ENCODE results near the gene ADPRS.

Gene ADPRS

GRCh38 chr1:36087233-36088123 lies 1.2 kb upstream of the ADPRS start:
- no peak for DNase-seq (ENCODE audit: low read depth)

- no peak for DNase-seq (ENCODE audit: low read depth)
These were observed 471 bp upstream of the ADPRS start for GRCh38 chr1:36088265-36088576.

GRCh38 chr1:36089393-36090121 lies 865 bp downstream of the ADPRS start:
- DNase-seq (ENCODE audit: low read depth), result no peak

GRCh38 chr1:36091141-36091540 lies 2.4 kb downstream of the ADPRS start:
- no peak for DNase-seq (ENCODE audit: low read depth)

- DNase-seq (ENCODE audit: low read depth), result no peak
These were observed 3.0 kb downstream of the ADPRS start for GRCh38 chr1:36091698-36092097.

DNA sequence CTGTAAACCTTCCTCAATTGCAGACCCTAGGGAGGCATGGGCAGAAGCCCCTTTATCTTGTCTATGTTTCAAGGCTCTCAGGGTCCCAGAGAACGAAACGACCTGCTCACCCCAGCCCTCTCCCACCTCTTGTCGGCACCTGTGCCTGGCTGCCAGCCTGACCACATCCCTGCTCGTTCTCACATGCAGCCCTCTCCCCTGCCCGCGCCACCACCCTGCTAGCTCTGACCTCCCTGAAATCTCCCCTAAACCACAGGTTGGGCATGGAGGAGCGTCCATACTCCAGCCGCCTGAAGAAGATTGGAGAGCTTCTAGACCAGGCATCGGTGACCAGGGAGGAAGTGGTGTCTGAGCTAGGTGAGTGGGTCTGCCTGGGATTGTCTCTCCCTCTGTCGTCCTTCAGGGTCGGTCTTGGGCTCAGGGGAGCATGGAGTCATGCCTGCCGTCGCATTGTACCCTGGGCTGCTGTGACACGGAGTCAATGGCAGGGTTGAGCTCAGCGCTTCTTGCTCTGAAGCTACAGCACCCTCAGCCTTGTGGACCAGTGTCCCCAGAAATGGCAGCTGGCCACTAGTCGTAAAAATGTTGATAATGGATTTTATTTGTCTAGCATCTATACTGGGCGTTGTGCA lies 3.6 kb downstream of the ADPRS start:
- DNase-seq (ENCODE audit: low read depth), result no peak

DNA sequence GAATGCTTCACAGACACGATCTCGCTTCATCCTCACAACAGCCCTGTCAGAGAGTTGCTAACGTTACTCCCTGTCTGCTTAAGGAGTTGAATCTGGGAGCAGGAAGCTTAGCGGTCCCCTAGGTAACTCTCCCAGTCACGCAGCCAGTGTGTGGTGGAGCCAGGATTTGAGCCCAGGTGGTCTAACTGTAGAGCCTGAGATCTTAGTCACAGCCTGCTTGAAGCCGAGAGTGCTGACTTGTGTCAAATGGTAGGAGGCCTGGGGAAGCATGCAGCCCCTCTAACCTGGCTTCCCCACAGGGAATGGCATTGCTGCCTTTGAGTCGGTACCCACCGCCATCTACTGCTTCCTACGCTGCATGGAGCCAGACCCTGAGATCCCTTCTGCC lies 4.1 kb downstream of the ADPRS start:
- no peak for DNase-seq (ENCODE audit: low read depth)

GRCh38 chr1:36093226-36093625 lies 4.5 kb downstream of the ADPRS start:
- no peak for DNase-seq (ENCODE audit: low read depth)

- DNase-seq (ENCODE audit: low read depth), result no peak
These were observed 5.2 kb downstream of the ADPRS start for GRCh38 chr1:36093929-36094328.

DNA sequence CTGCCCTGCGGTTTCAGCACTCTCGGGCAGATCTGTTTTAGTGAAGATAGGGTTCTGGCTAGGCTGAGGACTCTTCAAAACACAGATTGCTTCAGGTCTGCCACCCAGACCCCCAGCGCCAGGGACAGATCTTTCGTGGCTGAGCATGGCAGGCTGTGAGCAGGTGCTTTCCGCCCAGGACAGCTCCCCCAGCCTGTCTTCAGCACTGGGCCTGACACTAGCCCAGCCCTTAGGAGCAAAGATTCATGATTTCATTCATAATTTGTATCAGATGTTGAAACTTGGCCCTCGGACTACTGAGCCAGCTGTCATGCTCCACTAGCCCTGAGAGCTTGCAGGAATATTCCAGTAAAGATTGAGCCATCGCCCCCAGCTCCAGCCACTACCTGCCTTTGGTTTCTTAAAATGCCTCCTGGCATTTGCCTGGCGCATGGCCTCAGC lies 5.9 kb downstream of the ADPRS start:
- no peak for DNase-seq (ENCODE audit: low read depth)

GRCh38 chr1:36095760-36096405 lies 7.2 kb downstream of the ADPRS start:
- DNase-seq (ENCODE audit: low read depth), result no peak

- no peak for DNase-seq (ENCODE audit: low read depth)
These were observed 8.1 kb downstream of the ADPRS start for GRCh38 chr1:36096500-36097432.

- DNase-seq (ENCODE audit: low read depth), result no peak
These were observed 9.2 kb downstream of the ADPRS start for GRCh38 chr1:36097693-36098585.

- no peak for DNase-seq (ENCODE audit: low read depth)
These were observed 10.1 kb downstream of the ADPRS start for GRCh38 chr1:36098650-36099365.

GRCh38 chr1:36099681-36100341 lies 11.1 kb downstream of the ADPRS start:
- peak; percentile 70 for DNase-seq (ENCODE audit: low read depth)

- DNase-seq (ENCODE audit: low read depth), result no peak
These were observed 11.7 kb downstream of the ADPRS start for GRCh38 chr1:36100376-36100775.

- DNase-seq (ENCODE audit: low read depth), result no peak
These were observed 12.9 kb downstream of the ADPRS start for GRCh38 chr1:36101546-36101945.

GRCh38 chr1:36106269-36106668 lies 17.6 kb downstream of the ADPRS start:
- DNase-seq (ENCODE audit: low read depth), result no peak

DNA sequence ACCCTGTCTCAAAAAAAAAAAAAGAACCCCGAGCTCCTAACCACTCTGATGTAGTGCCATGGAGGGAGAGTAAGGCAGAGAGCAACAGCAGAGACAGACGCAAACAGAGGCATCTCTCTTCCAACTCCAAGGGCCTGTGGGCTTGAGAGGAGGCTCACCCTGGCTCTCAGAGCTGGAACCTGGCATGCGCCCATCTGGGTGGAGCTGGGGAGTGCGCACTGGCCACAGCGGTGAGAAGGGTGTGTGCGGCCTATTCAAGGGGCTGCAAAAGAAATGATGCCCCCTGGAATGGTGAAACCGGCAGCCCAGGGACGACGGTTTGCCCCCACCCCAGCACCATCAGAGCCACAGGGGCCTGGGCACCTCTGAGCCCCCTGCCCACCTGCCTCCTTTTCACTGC lies 18.7 kb downstream of the ADPRS start:
- DNase-seq (ENCODE audit: low read depth), result no peak
